ENCODE measurements around the gene POPDC3.

The POPDC3 gene

GRCh38 chr6:105209950-105210706, 30.3 kb upstream of the POPDC3 start:
- no peaks in the 10 kb centered on the region for H3K4me1 ChIP-seq (ENCODE audit: insufficient read depth, low read length)
- H3K27me3 ChIP-seq (ENCODE audit: insufficient read depth, low read length), result no peaks in the 10 kb centered on the region
- no peaks in the 10 kb centered on the region for H3K36me3 ChIP-seq (ENCODE audit: insufficient read depth, low read length)
- no peak overlapping the region for H3K4me3 ChIP-seq (ENCODE audit: low read length)
- no peak overlapping the region for H2AFZ ChIP-seq (ENCODE audit: low read depth, low read length)
- H3K9me3 ChIP-seq (ENCODE audit: low read length), result no peaks in the 10 kb centered on the region

DNA sequence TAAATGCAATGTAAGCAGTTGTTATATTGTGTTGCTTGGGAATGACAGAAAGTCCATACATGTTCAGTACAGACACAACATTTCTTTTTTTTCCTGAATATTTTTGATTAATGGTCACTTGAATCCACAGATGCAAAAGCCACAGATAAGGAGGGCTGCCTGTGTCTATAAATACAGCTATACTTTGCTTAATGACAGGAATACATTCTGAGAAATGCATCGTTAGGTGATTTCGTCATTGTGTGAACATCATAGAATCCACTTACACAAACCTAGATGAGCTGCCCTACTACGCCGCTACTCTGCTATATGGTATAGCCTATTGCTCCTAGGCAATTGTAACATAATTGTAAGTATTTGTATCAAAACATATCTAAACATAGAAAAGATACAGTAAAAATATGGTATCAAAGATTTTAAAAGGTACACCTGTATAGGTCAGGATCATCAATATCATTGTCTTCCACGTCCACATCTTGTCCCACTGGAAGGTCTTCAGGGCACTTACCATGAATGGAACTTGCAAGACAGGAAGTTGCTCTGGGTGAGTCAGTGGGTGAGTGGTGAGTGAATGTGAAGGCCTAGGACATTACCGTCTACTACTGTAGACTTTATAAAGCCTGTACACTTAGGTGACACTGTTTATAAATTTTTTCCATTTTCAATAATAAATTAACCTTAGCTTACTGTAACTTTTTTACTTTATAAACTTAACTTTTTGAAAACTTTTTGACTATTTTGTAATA, 27.9 kb upstream of the POPDC3 start:
- Histone ChIP-seq H3K36me3 (ENCODE audit: insufficient read depth, low read length) (no peaks in the 10 kb centered on the region), H3K27me3 (ENCODE audit: insufficient read depth, low read length) (no peaks in the 10 kb centered on the region), H3K4me3 (ENCODE audit: low read length) (no peak overlapping the region), H3K4me1 (ENCODE audit: insufficient read depth, low read length) (no peaks in the 10 kb centered on the region), H3K9me3 (ENCODE audit: low read length) (no peaks in the 10 kb centered on the region), H2AFZ (ENCODE audit: low read depth, low read length) (no peak overlapping the region)

- no peaks in the 10 kb centered on the region for H3K36me3 ChIP-seq (ENCODE audit: insufficient read depth, low read length)
- no peaks in the 10 kb centered on the region for H3K9me3 ChIP-seq (ENCODE audit: low read length)
- H3K4me1 ChIP-seq (ENCODE audit: insufficient read depth, low read length), result peaks cover 2% of the 10 kb centered on the region
- no peak overlapping the region for H2AFZ ChIP-seq (ENCODE audit: low read depth, low read length)
- H3K4me3 ChIP-seq (ENCODE audit: low read length), result no peak overlapping the region
- no peaks in the 10 kb centered on the region for H3K27me3 ChIP-seq (ENCODE audit: insufficient read depth, low read length)
Observed at GRCh38 chr6:105204768-105205167, 25.0 kb upstream of the POPDC3 start.

GRCh38 chr6:105204331-105204730, 24.5 kb upstream of the POPDC3 start:
- Histone ChIP-seq H3K27me3 (ENCODE audit: insufficient read depth, low read length) (no peaks in the 10 kb centered on the region), H3K4me3 (ENCODE audit: low read length) (no peak overlapping the region), H2AFZ (ENCODE audit: low read depth, low read length) (no peak overlapping the region), H3K9me3 (ENCODE audit: low read length) (no peaks in the 10 kb centered on the region), H3K36me3 (ENCODE audit: insufficient read depth, low read length) (no peaks in the 10 kb centered on the region), H3K4me1 (ENCODE audit: insufficient read depth, low read length) (peaks cover 2% of the 10 kb centered on the region)

GRCh38 chr6:105202486-105202885, 22.7 kb upstream of the POPDC3 start:
- no peaks in the 10 kb centered on the region for H3K27me3 ChIP-seq (ENCODE audit: insufficient read depth, low read length)
- no peaks in the 10 kb centered on the region for H3K9me3 ChIP-seq (ENCODE audit: low read length)
- H3K4me1 ChIP-seq (ENCODE audit: insufficient read depth, low read length), result peaks cover 2% of the 10 kb centered on the region
- no peak overlapping the region for H2AFZ ChIP-seq (ENCODE audit: low read depth, low read length)
- H3K36me3 ChIP-seq (ENCODE audit: insufficient read depth, low read length), result no peaks in the 10 kb centered on the region
- H3K4me3 ChIP-seq (ENCODE audit: low read length), result no peak overlapping the region

DNA sequence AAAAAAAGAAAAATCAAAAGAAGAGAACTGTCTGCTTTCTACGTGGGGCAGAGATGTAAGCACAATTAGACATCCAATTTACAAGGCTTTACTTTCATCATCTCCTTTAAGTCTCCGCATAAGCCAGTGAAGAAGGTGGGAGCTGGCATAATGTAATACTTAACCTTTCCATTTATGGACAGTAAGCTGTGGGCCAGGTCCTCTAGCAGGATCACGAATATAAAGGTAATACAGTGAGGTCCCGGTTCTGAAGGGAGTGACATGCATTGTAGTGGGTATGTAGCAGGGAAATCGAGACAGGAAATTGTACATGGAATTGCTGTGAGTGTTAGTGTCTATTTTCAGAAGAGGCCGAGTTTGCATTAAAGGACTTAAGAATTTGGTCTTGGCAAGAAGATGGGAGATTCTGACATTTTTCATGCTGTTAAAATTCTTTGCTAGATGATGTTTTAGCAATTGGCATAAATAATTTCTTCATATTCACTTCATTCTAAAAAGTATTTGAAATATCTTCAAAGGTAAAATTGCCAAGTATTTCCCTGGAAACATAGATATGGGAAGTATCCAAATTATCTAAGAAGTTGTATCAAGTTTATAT, 20.4 kb upstream of the POPDC3 start:
- no peak overlapping the region for H3K4me3 ChIP-seq (ENCODE audit: low read length)
- H3K27me3 ChIP-seq (ENCODE audit: insufficient read depth, low read length), result no peaks in the 10 kb centered on the region
- no peak overlapping the region for H2AFZ ChIP-seq (ENCODE audit: low read depth, low read length)
- no peaks in the 10 kb centered on the region for H3K36me3 ChIP-seq (ENCODE audit: insufficient read depth, low read length)
- no peaks in the 10 kb centered on the region for H3K9me3 ChIP-seq (ENCODE audit: low read length)
- H3K4me1 ChIP-seq (ENCODE audit: insufficient read depth, low read length), result peaks cover 2% of the 10 kb centered on the region

GRCh38 chr6:105199711-105200110, 19.9 kb upstream of the POPDC3 start:
- H2AFZ ChIP-seq (ENCODE audit: low read depth, low read length), result no peak overlapping the region
- H3K27me3 ChIP-seq (ENCODE audit: insufficient read depth, low read length), result no peaks in the 10 kb centered on the region
- no peaks in the 10 kb centered on the region for H3K9me3 ChIP-seq (ENCODE audit: low read length)
- no peak overlapping the region for H3K4me3 ChIP-seq (ENCODE audit: low read length)
- no peaks in the 10 kb centered on the region for H3K36me3 ChIP-seq (ENCODE audit: insufficient read depth, low read length)
- peaks cover 2% of the 10 kb centered on the region for H3K4me1 ChIP-seq (ENCODE audit: insufficient read depth, low read length)

DNA sequence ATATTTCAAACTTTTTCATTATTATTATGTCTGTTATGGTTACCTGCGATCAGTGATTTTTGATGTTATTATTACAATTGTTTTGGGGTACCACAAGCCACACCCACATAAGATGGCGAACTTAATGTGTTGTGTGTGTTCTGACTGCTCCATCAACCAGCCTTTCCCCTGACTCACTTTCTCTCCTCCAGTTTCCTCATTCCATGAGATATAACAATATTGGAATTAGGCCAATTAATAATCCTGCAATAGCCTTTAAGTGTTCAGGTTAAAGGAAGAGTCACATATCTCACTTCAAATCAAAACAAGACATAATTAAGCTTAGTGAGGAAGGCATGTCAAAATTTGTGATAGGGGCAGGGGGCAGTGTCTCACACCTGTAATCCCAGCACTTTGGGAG, 16.3 kb upstream of the POPDC3 start:
- Histone ChIP-seq H3K36me3 (ENCODE audit: insufficient read depth, low read length) (no peaks in the 10 kb centered on the region), H2AFZ (ENCODE audit: low read depth, low read length) (no peak overlapping the region), H3K4me1 (ENCODE audit: insufficient read depth, low read length) (peaks cover 2% of the 10 kb centered on the region), H3K9me3 (ENCODE audit: low read length) (no peaks in the 10 kb centered on the region), H3K27me3 (ENCODE audit: insufficient read depth, low read length) (no peaks in the 10 kb centered on the region), H3K4me3 (ENCODE audit: low read length) (no peak overlapping the region)

DNA sequence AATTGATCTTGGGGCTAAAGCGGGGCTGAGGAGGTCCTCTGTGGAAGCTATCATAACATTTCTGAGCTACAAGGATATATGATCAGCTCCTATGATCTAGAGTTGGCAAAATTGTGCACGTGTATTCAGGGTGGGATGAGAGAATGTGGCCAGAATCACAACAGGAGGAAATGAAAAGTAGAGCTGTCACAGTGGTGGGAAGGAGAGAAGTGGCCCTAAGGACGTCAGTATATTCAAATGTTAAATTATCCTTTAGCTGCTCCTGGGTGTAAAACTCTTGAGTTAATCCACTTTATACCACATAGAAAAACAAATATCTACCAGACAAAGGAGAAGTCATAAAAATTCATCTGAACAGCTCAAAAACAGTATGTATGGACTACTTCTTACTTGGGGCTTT, 14.8 kb upstream of the POPDC3 start:
- H3K36me3 ChIP-seq (ENCODE audit: insufficient read depth, low read length), result no peaks in the 10 kb centered on the region
- H3K9me3 ChIP-seq (ENCODE audit: low read length), result no peaks in the 10 kb centered on the region
- H3K4me1 ChIP-seq (ENCODE audit: insufficient read depth, low read length), result no peaks in the 10 kb centered on the region
- H2AFZ ChIP-seq (ENCODE audit: low read depth, low read length), result no peak overlapping the region
- H3K4me3 ChIP-seq (ENCODE audit: low read length), result no peak overlapping the region
- no peaks in the 10 kb centered on the region for H3K27me3 ChIP-seq (ENCODE audit: insufficient read depth, low read length)

- Histone ChIP-seq H3K36me3 (ENCODE audit: insufficient read depth, low read length) (no peaks in the 10 kb centered on the region), H3K4me1 (ENCODE audit: insufficient read depth, low read length) (no peaks in the 10 kb centered on the region), H3K9me3 (ENCODE audit: low read length) (no peaks in the 10 kb centered on the region), H2AFZ (ENCODE audit: low read depth, low read length) (no peak overlapping the region), H3K27me3 (ENCODE audit: insufficient read depth, low read length) (no peaks in the 10 kb centered on the region), H3K4me3 (ENCODE audit: low read length) (no peak overlapping the region)
Observed at GRCh38 chr6:105194106-105194505, 14.3 kb upstream of the POPDC3 start.

DNA sequence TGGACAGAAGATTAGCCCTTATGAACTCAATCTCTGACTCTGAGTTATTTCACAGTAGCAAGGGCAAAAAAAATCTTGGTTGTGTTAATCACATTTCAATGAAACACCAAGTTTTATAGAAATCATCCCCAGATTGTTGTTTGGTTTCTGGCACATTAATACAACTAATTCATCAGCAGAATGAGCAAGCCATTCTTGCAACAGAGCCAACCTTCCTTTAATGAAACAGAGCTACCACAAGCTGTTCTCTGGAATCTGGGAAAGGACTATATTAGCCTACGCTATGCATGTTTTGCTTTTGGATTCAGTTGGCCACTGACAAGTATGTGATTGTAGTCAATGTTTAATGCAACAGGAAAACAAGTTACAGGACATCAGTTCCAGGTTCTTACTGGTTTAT, 13.8 kb upstream of the POPDC3 start:
- Histone ChIP-seq H3K36me3 (ENCODE audit: insufficient read depth, low read length) (no peaks in the 10 kb centered on the region), H3K9me3 (ENCODE audit: low read length) (no peaks in the 10 kb centered on the region), H3K4me1 (ENCODE audit: insufficient read depth, low read length) (no peaks in the 10 kb centered on the region), H3K27me3 (ENCODE audit: insufficient read depth, low read length) (no peaks in the 10 kb centered on the region), H3K4me3 (ENCODE audit: low read length) (no peak overlapping the region), H2AFZ (ENCODE audit: low read depth, low read length) (no peak overlapping the region)

- Histone ChIP-seq H3K36me3 (ENCODE audit: insufficient read depth, low read length) (no peaks in the 10 kb centered on the region), H3K27me3 (ENCODE audit: insufficient read depth, low read length) (no peaks in the 10 kb centered on the region), H3K4me1 (ENCODE audit: insufficient read depth, low read length) (no peaks in the 10 kb centered on the region), H2AFZ (ENCODE audit: low read depth, low read length) (no peak overlapping the region), H3K4me3 (ENCODE audit: low read length) (no peak overlapping the region), H3K9me3 (ENCODE audit: low read length) (no peaks in the 10 kb centered on the region)
Observed at GRCh38 chr6:105192707-105193465, 13.1 kb upstream of the POPDC3 start.

DNA sequence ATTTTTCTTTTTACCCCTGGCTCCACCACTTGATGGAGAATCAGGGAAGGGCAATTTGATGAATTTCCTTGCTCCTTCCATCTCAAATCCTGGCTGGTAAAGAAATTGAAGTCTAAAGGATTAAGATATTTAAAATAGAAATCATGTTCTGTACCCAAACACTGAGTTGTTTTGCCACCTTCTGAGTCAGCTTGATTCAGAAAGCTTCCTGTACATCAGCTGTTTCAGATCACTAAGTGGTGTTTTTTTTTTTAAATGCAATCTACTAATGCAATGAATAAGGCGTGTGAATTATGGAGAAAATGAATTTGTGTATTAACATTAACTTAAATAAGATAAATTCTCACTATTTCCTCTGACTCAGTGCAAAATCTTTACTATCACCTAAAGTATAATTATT, 11.5 kb upstream of the POPDC3 start:
- Histone ChIP-seq H3K36me3 (ENCODE audit: insufficient read depth, low read length) (no peaks in the 10 kb centered on the region), H2AFZ (ENCODE audit: low read depth, low read length) (no peak overlapping the region), H3K4me1 (ENCODE audit: insufficient read depth, low read length) (no peaks in the 10 kb centered on the region), H3K4me3 (ENCODE audit: low read length) (no peak overlapping the region), H3K9me3 (ENCODE audit: low read length) (no peaks in the 10 kb centered on the region), H3K27me3 (ENCODE audit: insufficient read depth, low read length) (no peaks in the 10 kb centered on the region)

Measured in neuron (in vitro differentiated cells).